OCI-LY3 (cell line): Measurements from ENCODE around the gene STRBP.

Source experiments
- EZH2phosphoT487 ChIP-seq: fragments of 200-600 bp; shearing (Covaris generic); IDR thresholded peaks from 2 replicates; pipeline ENCODE4 v1.6.1; 2018; ENCODE audit warnings: antibody characterized with exemption, mixed run types, low read depth
- TF ChIP-seq, protein P1 (sequence below): fragments of 200-600, 300-600 bp; sonication (generic); IDR thresholded peaks from 2 replicates; pipeline ENCODE4 v1.5.1; 2014; ENCODE audit warnings: antibody characterized with exemption, low read length, low read depth

DNA sequence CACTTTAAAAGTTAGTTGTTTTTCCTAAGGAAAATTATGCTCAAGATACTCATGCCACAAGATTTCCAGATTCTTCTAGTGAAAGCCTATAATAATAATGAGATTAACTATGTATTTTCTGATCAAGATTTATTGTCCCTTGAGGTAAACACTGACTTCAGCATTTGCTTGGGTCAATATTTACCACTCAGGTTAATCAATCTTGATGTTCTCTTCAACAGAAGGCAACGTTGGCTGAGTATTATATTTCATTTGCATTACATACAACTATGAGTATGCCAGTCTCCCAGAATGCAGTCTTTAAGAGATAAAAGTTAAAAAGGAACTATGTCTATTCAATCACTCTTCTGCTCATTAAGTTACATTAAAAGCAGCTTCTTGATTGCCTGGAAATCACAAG, 119.3 kb downstream of the STRBP start:
- TF ChIP-seq, protein P1, sequence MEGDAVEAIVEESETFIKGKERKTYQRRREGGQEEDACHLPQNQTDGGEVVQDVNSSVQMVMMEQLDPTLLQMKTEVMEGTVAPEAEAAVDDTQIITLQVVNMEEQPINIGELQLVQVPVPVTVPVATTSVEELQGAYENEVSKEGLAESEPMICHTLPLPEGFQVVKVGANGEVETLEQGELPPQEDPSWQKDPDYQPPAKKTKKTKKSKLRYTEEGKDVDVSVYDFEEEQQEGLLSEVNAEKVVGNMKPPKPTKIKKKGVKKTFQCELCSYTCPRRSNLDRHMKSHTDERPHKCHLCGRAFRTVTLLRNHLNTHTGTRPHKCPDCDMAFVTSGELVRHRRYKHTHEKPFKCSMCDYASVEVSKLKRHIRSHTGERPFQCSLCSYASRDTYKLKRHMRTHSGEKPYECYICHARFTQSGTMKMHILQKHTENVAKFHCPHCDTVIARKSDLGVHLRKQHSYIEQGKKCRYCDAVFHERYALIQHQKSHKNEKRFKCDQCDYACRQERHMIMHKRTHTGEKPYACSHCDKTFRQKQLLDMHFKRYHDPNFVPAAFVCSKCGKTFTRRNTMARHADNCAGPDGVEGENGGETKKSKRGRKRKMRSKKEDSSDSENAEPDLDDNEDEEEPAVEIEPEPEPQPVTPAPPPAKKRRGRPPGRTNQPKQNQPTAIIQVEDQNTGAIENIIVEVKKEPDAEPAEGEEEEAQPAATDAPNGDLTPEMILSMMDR, result no peak
- TF ChIP-seq EZH2phosphoT487, result no peak
